GM21367 (cell line): Measurements from ENCODE around the gene NEIL3.

Experiments used
- ATAC-seq: cut with Tn5 transposase; IDR thresholded peaks from one replicate; pipeline ENCODE4 v1.9.1; 2021; ENCODE audit not compliant: unreplicated experiment

The NEIL3 gene, protein sequence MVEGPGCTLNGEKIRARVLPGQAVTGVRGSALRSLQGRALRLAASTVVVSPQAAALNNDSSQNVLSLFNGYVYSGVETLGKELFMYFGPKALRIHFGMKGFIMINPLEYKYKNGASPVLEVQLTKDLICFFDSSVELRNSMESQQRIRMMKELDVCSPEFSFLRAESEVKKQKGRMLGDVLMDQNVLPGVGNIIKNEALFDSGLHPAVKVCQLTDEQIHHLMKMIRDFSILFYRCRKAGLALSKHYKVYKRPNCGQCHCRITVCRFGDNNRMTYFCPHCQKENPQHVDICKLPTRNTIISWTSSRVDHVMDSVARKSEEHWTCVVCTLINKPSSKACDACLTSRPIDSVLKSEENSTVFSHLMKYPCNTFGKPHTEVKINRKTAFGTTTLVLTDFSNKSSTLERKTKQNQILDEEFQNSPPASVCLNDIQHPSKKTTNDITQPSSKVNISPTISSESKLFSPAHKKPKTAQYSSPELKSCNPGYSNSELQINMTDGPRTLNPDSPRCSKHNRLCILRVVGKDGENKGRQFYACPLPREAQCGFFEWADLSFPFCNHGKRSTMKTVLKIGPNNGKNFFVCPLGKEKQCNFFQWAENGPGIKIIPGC

DNA sequence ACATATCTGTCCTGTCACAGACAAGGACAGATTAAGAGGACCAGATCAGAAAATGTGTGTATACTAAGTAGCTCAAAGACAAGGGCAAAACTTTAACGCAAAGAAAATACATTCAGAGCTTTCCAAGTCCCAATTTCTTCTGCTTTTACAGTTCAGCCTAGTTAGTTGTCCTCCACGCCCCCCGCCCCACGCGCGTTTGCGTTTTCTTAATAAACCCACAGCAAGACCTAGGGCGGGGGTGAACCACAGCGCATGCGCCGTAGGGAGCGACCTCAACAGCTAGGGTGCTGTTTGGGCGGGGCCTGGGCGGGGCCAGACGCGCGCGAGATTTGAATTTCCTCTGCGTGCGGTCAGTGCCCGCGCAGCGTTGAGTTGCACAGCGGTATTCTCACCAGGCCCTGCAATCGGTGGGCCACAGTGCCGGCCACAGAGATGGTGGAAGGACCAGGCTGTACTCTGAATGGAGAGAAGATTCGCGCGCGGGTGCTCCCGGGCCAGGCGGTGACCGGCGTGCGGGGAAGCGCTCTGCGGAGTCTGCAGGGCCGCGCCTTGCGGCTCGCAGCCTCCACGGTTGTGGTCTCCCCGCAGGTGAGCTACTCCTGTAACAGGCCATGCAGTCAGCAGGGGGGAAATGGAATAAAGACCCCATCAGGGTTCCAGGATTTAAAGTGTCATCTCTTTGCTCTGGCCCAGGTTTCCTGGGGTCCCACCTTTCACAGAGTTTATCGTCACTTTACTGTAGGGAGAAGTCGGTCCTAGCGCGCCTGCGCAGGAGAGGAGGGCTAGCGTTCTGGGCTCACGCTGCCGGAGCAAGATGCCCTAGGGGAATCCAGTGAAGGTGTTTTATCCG, at the start of gene NEIL3:
Gene NEIL3, plus strand, starts transcription at position 353 of the 850 bp plus-strand sequence. Its CDS starts 80 bp downstream, at position 433.
- ATAC-seq = peak; percentile 89

DNA sequence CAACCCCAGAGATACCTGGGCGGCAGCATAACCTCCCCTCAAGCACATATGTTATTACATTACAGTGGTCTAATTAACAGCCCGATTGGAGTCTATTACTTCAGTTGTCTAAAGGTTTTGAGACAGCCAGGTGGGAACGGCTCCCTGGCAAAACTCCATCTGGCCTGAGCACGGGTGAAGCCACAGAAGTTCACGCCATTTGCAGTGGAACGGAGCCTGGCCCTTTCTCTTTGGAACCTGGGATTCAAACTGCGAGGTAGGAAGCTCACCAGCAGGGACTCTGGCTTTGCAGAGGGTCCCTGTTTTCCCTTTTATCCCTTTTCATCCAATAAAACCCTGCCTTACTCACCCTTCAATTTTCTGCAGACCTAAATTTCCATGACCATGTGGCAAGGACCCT, 45.9 kb upstream of the NEIL3 start:
- no peak for ATAC-seq

DNA sequence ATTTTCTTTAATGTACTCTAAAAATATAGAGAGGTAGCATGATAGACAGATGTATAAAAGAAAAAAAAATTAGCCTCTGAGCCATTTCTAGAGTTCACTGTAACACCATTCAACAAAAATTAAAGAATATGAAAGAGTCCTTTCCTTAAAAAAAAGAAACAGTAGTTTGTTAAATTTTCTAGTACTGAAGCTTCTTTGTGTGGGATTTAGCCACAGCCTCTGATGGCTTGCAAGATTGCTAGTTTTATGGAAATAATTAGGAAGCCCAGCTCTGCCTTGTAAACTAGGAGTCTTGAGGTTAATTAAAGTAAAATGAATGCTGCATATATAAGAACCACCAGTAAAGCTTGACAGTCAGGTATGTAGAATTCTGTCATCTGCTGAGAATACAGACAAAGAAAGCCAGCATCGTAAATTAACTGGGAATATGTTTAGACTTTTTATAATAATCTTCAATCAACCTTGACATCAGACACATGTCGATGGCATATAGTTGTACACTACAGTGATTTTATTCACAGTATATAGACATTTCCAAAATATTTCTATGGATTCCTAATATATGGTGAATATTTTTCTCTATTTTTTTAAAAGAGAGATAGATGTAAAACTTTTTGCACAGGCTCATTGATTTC, 44.8 kb upstream of the NEIL3 start:
- no peak for ATAC-seq

DNA sequence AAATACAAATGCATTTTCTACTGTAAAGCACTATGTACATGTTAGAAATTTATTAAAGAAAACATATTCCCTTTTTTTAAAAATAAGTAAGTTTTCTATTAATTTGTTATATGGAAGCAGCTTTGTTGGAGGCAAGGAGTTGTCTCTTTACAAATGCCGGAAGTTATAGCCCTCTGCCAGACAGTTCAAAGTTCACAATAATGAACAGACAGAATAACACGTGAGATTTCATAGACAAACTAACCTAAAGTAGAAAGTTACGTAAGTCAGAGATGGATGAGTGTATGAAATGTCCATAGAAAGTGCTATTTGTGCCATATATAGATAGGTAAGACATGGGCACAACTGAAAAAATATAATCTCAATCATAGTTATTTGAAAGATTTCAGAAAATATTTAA, 43.9 kb upstream of the NEIL3 start:
- no peak for ATAC-seq

DNA sequence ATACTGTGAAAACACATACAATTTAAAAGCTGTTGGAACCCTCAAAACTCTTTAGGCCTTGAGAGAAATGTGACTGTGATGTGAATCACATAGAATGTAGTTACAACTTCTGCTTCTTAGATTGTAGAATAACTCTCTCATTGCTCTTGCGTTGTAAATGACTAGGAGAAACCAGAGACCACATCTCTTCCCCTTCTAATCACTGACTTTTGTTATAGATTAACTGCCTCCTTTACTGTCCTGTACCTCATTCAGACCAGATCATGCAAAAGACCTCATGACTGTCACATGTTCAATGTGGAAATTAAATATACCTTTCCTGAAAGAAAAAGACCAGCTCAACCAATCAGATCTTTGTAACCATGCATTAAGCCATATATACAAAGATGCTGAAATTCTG, 43.2 kb upstream of the NEIL3 start:
- no peak for ATAC-seq

DNA sequence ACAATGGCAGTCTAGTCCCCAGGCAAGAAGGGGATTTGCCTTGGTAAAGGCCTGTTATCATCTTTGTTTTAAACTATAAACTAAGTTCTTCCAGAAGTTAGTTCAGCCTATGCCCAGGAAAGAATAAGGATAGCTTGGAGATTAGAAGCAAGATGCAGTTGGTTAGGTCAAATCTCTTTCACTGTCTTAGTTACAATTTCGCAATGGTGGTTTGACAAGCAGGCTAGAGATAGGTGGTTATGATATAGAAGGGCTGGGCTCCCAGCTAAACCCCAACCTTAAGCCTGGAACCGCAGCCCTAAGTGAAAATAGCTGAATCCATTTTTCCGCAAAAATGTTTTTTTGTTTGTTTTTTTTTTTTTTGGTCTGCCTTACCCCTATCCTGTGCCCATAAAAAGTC, 41.8 kb upstream of the NEIL3 start:
- ATAC-seq = no peak

DNA sequence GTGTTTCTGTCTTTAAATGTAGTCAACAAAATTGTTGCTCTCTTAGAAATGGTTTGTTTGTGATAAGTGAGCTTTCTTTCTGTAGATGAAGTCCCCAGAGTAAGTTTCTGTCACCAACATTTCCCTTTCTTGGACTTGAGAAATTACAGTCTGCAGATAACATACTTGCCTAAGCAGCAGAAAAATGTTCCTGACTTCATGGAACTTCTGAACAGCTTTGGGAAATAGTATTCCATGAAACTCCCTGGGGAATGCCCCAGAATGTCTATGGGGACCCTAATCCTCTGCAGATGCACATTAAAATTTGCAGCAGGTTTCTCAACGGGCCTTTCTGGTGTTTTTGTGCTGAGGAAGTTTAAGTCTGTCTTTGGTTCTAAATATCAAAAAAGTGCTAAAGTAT, 38.6 kb upstream of the NEIL3 start:
- ATAC-seq = no peak

DNA sequence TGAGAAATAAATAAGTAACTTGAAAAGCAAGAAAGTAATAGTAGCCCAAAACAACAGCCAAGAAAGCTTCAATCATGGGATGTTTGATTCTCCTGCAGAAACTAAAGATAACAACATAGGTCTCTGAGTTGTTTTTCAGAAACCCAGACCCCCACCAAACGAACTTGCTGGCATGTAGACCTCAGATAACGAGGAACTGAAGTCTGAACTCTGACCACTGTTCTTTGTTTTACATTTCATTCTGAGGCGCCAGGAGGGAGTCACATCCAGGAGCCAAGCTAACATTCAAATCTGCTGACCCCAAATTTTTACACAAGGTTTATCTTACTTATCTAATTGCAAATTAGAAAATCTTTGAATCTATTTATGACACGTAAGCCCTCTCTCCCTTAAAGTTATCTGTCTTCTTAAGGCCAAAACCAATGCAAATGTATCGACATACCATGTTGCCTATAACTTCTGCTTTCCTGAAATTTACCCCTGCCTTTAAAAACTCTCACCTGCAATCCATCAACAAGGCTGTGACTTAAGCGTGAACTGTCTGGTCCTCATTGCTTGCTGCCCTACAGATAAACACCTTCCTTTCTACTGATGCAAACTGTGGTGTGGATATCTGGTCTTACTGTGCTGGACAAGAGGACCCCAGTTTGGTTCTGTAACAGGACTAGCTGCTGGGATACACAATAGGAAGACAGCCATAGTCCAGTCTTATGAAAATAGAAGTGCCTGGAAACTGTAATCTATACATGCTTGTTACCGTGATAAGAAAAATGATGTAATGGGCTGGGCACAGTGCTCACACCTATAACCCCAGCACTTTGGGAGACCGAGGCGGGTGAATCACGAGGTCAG, 37.5 kb upstream of the NEIL3 start:
- no peak for ATAC-seq

DNA sequence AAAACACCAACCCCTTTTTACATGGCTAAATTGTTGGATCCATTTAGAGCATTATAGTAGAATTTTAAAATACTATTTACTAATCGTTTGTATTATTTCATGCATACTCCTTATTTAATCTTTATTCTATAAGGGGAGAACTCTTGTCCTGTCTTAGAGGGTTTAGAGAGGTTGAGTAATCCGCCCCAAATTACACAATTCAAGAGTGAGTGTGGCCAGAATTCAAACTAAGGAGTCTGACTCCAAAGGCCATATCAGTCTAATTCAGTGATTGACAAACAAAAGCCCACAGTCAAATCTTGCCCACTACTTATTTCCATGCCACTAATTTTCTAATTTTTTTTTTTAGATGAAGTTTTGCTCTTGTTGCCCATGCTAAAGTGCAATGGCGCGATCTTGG, 33.7 kb upstream of the NEIL3 start:
- no peak for ATAC-seq

DNA sequence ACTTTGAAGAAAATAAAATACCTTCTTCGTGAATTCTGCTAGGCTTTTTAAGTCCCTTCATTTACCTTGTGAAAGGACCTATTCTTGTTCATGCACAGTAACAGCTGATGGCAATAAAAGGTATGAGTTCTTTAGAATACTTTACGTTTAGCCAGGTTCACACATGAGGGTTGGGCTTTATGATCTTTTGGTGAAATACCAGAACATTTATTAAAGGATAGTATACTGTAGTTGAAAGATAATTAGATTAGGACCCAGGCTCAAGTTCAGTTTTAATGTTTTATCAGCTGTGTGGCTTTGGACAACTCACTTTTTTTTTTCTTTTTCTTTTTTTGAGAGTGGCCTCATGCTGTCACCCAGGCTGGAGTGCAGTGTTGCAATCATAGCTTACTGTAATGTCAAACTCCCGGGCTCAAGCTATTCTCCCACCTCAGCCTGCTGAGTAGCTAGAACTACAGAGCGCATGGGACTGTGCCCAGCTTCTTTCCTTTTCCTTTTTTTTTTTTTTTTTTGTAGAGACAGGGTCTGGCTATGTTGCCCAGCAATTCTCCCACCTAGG, 28.2 kb upstream of the NEIL3 start:
- no peak for ATAC-seq

DNA sequence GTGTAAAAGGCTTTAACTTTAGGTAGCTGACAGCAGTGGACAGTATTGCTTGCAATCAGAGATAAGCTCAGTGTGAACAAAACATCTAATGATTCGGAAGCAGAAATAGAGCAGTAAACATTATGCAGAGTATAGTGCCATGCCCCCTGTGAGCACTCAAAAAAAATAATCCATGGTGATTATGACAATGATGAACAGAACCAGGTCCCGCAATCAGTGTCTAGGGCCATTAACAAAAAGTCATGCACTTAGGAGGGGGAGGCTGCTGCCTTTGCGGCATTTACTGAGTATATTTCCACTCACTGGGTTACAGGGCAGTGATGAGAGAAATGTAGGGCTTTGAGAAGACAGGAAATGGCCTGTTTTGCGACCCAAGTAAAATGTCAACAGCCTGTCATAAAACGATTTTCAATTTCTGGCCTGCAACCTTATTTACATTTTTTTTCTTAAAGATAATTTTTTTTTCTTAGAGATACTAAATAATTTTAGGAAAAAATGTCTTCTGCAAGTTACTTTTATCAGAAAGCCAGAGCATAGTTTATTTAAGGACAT, 27.3 kb upstream of the NEIL3 start:
- no peak for ATAC-seq

DNA sequence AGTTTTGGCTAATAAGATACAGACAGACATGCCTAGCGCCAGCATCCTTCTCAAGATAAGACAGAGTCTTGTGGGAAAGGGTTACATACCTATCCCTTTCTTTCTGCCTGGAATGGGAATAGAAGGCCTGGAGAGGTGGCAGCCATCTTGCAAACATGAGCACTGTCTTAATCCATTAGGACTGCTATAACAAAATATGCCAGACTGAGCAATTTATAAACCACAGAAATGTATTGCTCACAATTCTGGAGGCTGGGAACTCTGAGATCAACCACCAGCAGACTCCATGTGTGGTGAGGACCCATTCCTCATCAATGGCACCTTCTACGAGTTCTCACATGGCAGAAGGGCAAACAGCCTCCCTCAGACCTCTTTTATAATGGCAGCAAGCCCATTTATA, 26.5 kb upstream of the NEIL3 start:
- ATAC-seq = no peak

DNA sequence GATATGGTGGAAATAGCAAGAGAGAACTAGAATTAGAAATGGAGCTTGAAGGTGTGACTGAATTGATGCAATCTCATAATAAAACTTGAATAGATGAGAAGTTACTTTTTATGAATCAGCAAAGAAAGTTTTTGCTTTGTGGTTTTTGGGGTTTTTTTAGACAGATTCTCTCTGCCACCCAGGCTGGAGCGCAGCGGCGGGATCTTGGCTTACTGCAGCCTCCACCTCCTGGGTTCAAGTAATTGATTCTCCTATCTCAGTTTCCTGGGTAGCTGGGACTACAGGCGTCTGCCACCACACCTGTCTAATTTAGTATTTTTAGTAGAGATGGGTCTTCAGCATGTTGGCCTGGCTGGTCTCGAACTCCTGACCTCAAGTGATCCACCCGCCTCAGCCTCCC, 23.7 kb upstream of the NEIL3 start:
- ATAC-seq = no peak

DNA sequence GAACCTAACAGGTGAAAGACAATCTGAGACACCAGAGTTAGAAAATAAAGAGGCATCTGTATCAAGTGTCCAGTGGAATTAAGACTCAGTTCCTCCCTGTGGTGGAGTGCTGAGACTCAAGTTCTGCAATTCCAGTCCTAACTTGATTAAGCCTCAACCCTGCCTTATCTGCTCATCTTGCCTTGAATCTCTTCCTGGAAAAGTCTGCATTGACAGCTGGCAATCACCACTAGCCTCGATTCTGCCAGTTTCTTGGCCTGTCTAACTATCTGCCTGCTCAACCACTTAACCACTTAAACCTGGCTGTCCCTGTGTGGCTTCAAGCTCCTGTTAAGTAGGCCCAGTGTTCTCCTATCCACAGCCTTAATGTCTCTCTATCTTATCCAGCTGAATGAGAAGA, 22.4 kb upstream of the NEIL3 start:
- ATAC-seq = no peak

DNA sequence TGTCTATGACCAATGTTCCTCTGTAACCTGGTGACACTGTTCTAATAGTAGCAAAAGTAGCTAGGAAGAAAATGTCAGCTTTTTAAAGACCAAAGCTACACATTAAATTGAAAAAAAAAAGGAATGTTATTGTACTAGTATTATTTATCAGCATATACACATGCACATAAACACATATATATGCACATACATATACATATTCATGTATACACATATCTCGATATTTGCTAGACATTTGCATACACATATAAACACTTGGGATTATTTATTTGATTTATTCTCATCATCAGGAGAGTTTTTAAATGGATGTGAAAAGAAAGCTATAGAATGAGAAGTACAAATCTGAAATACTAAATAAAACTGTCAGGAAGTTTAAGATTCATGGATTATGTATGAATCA, 21.3 kb upstream of the NEIL3 start:
- no peak for ATAC-seq

DNA sequence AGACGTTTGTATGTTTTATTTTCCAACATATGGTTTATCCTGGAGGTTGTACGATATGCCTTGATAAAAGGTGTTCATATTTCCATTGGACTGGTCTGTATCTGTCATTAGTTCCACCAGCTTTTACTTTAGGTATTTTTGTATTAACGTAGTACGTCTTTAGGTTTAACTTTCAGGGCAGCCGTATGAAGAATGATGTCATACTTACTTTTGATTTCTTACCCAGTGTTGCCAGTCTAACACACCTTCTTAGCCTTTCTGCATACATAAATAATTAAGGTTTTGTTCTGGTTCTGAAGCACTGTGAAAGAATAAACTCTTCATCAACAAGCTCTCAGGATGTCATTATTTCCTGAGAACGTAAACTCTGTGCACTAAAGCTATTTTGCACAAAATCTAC, 18.9 kb upstream of the NEIL3 start:
- no peak for ATAC-seq

DNA sequence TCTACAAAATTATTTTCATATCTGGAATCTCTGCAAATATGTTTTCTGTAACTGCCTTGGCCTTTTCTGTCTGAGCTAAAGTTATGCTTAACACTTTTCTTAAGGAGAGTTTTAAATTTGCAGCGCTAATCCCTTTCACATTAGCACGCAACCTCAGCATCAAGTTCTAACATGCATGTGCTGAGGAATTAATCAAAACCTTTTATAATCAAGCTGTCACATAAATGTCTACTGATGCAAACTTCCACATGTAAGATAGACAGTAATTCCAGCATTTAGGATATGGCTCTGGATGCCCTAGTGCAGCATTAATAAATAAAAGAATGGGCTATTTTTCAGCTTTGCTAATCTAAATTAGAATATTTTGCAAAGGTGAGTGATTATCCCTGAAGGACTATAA, 17.5 kb upstream of the NEIL3 start:
- no peak for ATAC-seq

DNA sequence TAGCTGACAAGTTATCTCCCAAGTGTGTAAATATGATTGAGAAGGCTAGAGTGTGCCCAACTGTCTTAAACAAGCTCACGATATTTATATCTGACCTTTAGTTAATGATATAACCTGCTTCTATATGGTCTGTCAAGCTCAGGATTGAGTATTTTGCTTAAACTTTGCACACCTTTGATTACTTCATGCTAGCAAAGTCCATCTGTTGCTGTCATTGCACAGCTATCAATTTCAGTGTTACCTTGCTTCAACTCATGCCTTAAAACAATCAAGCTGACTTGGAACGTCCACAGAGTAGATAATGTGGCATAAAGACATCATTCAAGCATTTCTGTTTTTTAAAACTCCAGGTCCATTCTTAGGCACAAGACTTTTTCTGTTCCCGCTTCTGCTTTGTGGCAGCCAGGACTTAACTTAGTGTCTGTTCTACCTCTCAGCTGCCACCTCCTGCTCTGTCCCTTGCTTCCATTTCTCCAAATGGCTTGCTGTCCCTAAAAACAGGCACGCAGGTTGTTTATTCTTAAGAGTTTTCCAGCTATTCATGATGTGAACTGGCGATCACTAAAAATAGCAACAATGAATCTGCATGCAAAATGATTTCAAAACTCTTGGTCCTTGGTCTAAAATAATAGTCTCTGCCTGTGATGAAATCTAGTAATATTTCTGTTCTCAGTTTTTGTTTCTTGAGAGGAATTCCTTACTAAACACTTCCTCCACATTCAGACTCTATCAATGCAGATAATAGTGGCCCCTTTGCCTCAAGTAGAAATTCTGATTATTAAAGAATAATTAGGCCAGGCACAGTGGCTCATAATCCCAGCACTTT, 16.3 kb upstream of the NEIL3 start:
- no peak for ATAC-seq

DNA sequence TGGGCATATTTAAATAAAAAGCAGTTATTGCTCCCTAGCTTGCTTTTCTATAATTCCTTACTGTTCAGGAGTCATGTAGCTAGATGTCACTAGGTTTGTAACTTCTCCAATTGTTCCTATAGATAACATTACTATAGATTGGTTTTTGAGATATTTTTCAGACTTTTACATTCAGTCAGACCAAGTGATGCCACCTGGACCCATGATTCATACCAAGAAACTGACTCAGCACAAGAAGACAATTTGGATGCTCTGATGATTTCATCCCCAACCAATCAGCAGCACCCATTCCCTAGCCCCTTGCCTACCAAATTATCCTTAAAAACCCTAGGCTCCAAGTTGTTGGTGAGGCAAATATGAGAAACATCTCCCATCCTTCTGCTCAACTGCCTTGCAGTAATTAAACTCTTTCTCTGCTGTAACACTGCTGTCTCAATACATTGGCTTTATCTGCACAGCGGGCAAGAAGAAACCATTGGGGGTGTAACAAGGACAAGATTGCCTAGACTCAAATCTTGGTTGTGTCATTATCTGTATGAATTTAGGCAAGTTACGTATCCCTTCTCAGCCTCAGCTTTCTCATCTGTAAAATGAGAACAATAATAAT, 11.8 kb upstream of the NEIL3 start:
- no peak for ATAC-seq
